ENCODE data around the gene ETV2.

ETV2 gene

GRCh38 chr19:35615036-35615435, 26.5 kb upstream of the ETV2 start:
- H3K4me3 ChIP-seq (ENCODE audit: control insufficient read depth, low read depth, low read length), result no peak overlapping the region
- TF ChIP-seq CTCF (conservative IDR thresholded peaks at IDR 0.05; ENCODE audit: control insufficient read depth, insufficient read depth, low read depth, low read length), result no peak
- no peak for DNase-seq (ENCODE audit: low read depth)

- no peak for DNase-seq (ENCODE audit: low read depth)
- no peak for TF ChIP-seq CTCF (conservative IDR thresholded peaks at IDR 0.05; ENCODE audit: control insufficient read depth, insufficient read depth, low read depth, low read length)
- no peak overlapping the region for H3K4me3 ChIP-seq (ENCODE audit: control insufficient read depth, low read depth, low read length)
Measured at GRCh38 chr19:35618857-35619256, 22.7 kb upstream of the ETV2 start.

GRCh38 chr19:35619290-35619923, 22.1 kb upstream of the ETV2 start:
- TF ChIP-seq CTCF (conservative IDR thresholded peaks at IDR 0.05; ENCODE audit: control insufficient read depth, insufficient read depth, low read depth, low read length), result no peak
- H3K4me3 ChIP-seq (ENCODE audit: control insufficient read depth, low read depth, low read length), result no peak overlapping the region
- DNase-seq (ENCODE audit: low read depth), result no peak

- no peak overlapping the region for H3K4me3 ChIP-seq (ENCODE audit: control insufficient read depth, low read depth, low read length)
- TF ChIP-seq CTCF (conservative IDR thresholded peaks at IDR 0.05; ENCODE audit: control insufficient read depth, insufficient read depth, low read depth, low read length), result no peak
- DNase-seq (ENCODE audit: low read depth), result no peak
Measured at GRCh38 chr19:35620001-35620400, 21.5 kb upstream of the ETV2 start.

- no peak overlapping the region for H3K4me3 ChIP-seq (ENCODE audit: control insufficient read depth, low read depth, low read length)
- no peak for TF ChIP-seq CTCF (conservative IDR thresholded peaks at IDR 0.05; ENCODE audit: control insufficient read depth, insufficient read depth, low read depth, low read length)
- no peak for DNase-seq (ENCODE audit: low read depth)
Measured at GRCh38 chr19:35621708-35622107, 19.8 kb upstream of the ETV2 start.

GRCh38 chr19:35622750-35623149, 18.8 kb upstream of the ETV2 start:
- TF ChIP-seq CTCF (conservative IDR thresholded peaks at IDR 0.05; ENCODE audit: control insufficient read depth, insufficient read depth, low read depth, low read length), result no peak
- DNase-seq (ENCODE audit: low read depth), result no peak
- H3K4me3 ChIP-seq (ENCODE audit: control insufficient read depth, low read depth, low read length), result no peak overlapping the region
